Calu3 (cell line): ENCODE measurements around the gene HOXD9. TPM values are rescaled to one million over a fixed set of nuclear protein-coding genes. Genes with fewer than 3 reads are reported as not detected.

Experiments used
- BruUV-seq: library from RNA; stranded (reverse); fragments of 400-500 nt; replicated peaks from 2 replicates; lab custom pipeline; 2021; lab: Mats Ljungman, UMichigan
- CTCF ChIA-PET: fragments of 300-600 bp; sonication (Branson Sonifier 250); formaldehyde crosslinking; loops from one replicate; lab custom pipeline; 2022; ENCODE audit warnings: antibody characterized with exemption; lab: Charles Lee
- DNase-seq: peaks from one replicate; pipeline ENCODE4 v3.0.0; 2022
- H3K27ac Mint-ChIP-seq: one replicate; pipeline ENCODE4 v1.8.0; 2022; ENCODE audit warnings: mixed read lengths; ENCODE audit not compliant: unreplicated experiment
- H3K27me3 Mint-ChIP-seq: one replicate; pipeline ENCODE4 v1.8.0; 2022; ENCODE audit warnings: mixed read lengths; ENCODE audit not compliant: unreplicated experiment
- H3K36me3 Mint-ChIP-seq: one replicate; pipeline ENCODE4 v1.8.0; 2022; ENCODE audit warnings: mild to moderate bottlenecking, moderate library complexity, mixed read lengths; ENCODE audit not compliant: insufficient read depth, unreplicated experiment
- H3K4me1 Mint-ChIP-seq: one replicate; pipeline ENCODE4 v1.8.0; 2022; ENCODE audit warnings: mild to moderate bottlenecking, low read depth, mixed read lengths; ENCODE audit not compliant: unreplicated experiment
- H3K4me3 Mint-ChIP-seq: one replicate; pipeline ENCODE4 v1.8.0; 2022; ENCODE audit warnings: mild to moderate bottlenecking, low read depth, moderate library complexity, mixed read lengths; ENCODE audit not compliant: unreplicated experiment
- H3K9me3 Mint-ChIP-seq: one replicate; pipeline ENCODE4 v1.8.0; 2022; ENCODE audit warnings: low read depth, mixed read lengths; ENCODE audit not compliant: unreplicated experiment
- CTCF ChIP-seq: fragments of 200-600 bp; IDR thresholded peaks from one replicate; pipeline ENCODE4 v1.8.0; 2022; ENCODE audit warnings: antibody characterized with exemption; ENCODE audit not compliant: unreplicated experiment
- intact Hi-C: fragments of 100-400 bp; cut with micrococcal nuclease; formaldehyde crosslinking; loops from one replicate; pipeline ENCODE4 v1.10.0; 2022; ENCODE audit not compliant: unreplicated experiment
- total RNA-seq: library from RNA; stranded (reverse); gene quantifications from 2 replicates; pipeline ENCODE4 v1.2.3, GENCODE V29; 2022

The HOXD9 gene
- total RNA-seq, 1 experiment from 2014 or later: not detected

GRCh38 chr2:176135035-176135440 lies 12.5 kb downstream of the HOXD9 start:
- Mint-ChIP-seq H3K9me3 (no peaks in the 10 kb centered on the region), H3K4me3 (no peak overlapping the region), H3K27me3 (no peaks in the 10 kb centered on the region), H3K27ac (no peak overlapping the region), H3K36me3 (no peaks in the 10 kb centered on the region), H3K4me1 (no peaks in the 10 kb centered on the region)
- no peak for DNase-seq
- BruUV-seq: no TSS peak
- no peak for TF ChIP-seq CTCF
- CTCF ChIA-PET: no interaction called here
- intact Hi-C loops: no loop called here

- intact Hi-C loops: no loop called here
- Mint-ChIP-seq H3K36me3 (no peaks in the 10 kb centered on the region), H3K9me3 (no peaks in the 10 kb centered on the region), H3K27ac (no peak overlapping the region), H3K27me3 (no peaks in the 10 kb centered on the region), H3K4me3 (no peak overlapping the region), H3K4me1 (no peaks in the 10 kb centered on the region)
- no peak for TF ChIP-seq CTCF
- no peak for DNase-seq
- no TSS peak for BruUV-seq
- CTCF ChIA-PET: interaction anchor here (0.9 kb wide), 1 partner anchor 313 kb away, joined by 4 read pairs; no protein-coding TSS in a partner anchor
Measured at GRCh38 chr2:176136374-176137251, 14.1 kb downstream of the HOXD9 start.

- no peak overlapping the region for H3K4me3 Mint-ChIP-seq
- BruUV-seq: no TSS peak
- H3K27ac Mint-ChIP-seq: no peak overlapping the region
Measured at GRCh38 chr2:176137252-176137580, 14.7 kb downstream of the HOXD9 start.

GRCh38 chr2:176137906-176138305 lies 15.4 kb downstream of the HOXD9 start:
- no peaks in the 10 kb centered on the region for H3K9me3 Mint-ChIP-seq
- TF ChIP-seq CTCF: no peak
- no peak for DNase-seq
- no peaks in the 10 kb centered on the region for H3K4me1 Mint-ChIP-seq
- CTCF ChIA-PET: no interaction called here
- no peaks in the 10 kb centered on the region for H3K36me3 Mint-ChIP-seq
- intact Hi-C loops: no loop called here
- no TSS peak for BruUV-seq
- no peak overlapping the region for H3K4me3 Mint-ChIP-seq
- no peak overlapping the region for H3K27ac Mint-ChIP-seq
- H3K27me3 Mint-ChIP-seq: no peaks in the 10 kb centered on the region

More at GRCh38 chr2:176137252-176137580, 14.7 kb downstream of the HOXD9 start:
- H3K9me3 Mint-ChIP-seq: no peaks in the 10 kb centered on the region
- CTCF ChIA-PET: interaction anchor here (0.9 kb wide), 1 partner anchor 312 kb away, joined by 4 read pairs; no protein-coding TSS in a partner anchor
- H3K36me3 Mint-ChIP-seq: no peaks in the 10 kb centered on the region
- H3K4me1 Mint-ChIP-seq: no peaks in the 10 kb centered on the region
- no peak for TF ChIP-seq CTCF
- DNase-seq: no peak
- H3K27me3 Mint-ChIP-seq: no peaks in the 10 kb centered on the region
- intact Hi-C loops: no loop called here
